GM19238 (cell line): ENCODE data around the gene IGFALS.
A peak's percentile ranks its signal among the peaks of the same experiment; 100 is the strongest.

ENCODE experiments used
- DNase-seq: peaks from one replicate; pipeline ENCODE4 v3.0.0; 2011; ENCODE audit warnings: low spot score; ENCODE audit not compliant: insufficient read length

The IGFALS gene

DNA sequence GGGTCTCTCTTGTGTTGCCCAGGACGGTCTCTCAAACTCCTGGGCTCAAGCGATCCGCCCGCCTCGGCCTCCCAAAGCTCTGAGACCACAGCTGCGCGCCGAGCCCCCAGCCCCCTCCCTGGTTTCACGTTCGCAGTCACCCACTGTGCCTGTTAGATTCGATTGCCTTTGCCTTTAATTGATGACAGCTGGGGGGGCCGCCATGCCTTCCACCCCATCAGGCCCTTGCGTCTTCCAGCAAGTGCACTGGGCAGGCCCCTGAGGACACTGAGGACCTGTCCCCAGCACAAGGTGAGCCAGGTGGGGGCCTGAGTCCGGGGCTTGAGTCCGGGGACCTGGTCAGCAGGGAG is 3.3 kb downstream of the IGFALS start:
- DNase-seq: no peak

DNA sequence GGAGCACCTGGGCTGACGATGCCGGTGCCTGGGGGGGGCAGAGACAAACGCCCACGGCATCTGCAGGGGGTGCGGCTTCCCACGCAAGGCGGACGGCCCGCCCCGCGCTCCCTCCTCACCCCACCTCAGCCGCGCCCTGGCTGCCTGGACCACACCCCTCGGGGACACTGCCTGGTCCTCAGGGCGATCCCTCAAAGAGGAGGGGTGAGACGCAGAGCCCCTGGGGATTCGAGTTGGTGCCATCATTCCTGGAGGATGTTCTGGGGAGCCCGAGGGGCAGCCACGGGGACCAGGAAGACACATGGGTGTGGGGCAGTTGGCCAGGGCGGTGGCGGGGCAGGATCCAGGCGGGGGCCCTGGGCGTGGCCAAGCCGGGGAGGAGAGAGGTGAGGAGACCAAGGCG is 3.9 kb downstream of the IGFALS start:
- no peak for DNase-seq

DNA sequence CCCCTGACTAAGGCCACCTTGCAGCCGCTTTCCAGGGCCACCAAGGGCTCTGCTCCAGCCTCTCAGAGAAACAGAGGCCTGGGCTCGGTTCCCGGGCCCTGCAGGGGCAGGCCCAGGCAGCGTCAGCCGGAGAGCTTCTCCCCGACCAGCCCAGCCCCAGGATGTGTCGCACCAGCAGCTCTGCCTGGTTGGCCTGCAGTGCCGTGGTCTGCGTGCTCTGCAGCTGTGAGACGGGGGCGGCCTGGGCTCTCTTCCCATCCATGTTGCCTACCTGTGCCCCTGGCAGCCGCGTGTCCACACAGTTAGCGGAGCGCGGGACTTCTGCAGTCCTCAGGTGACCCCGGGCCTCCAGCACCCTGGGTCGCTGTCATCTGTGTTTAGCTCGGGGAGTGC is 4.8 kb downstream of the IGFALS start:
- DNase-seq: no peak

DNA sequence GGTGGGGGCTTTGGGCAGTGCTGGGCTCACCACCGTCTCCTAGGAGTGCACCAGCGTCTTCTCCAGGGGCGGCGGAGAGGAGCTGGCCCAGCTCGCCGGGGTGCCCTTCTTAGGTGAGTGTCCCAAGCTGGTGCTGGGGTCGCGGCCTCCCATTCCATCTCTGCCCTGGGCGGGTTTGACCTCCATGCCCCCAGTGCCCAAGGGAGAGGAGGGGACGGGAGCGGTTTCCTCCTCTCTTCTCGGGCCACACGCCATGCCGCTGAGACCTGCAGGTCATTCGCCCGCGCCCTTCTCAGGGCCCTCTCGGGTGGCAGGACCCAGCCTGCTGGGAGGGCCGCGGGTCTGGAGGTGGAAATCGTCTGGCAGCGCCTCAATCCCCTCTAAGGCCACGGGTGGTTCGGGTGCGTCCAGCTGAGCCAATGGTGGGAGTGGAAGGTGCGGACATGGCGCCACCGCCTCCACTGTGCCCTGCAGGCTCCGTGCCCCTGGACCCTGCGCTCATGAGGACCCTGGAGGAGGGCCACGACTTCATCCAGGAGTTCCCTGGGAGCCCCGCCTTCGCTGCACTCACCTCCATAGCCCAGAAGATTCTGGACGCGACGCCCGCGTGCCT is 5.3 kb downstream of the IGFALS start:
- DNase-seq: no peak

DNA sequence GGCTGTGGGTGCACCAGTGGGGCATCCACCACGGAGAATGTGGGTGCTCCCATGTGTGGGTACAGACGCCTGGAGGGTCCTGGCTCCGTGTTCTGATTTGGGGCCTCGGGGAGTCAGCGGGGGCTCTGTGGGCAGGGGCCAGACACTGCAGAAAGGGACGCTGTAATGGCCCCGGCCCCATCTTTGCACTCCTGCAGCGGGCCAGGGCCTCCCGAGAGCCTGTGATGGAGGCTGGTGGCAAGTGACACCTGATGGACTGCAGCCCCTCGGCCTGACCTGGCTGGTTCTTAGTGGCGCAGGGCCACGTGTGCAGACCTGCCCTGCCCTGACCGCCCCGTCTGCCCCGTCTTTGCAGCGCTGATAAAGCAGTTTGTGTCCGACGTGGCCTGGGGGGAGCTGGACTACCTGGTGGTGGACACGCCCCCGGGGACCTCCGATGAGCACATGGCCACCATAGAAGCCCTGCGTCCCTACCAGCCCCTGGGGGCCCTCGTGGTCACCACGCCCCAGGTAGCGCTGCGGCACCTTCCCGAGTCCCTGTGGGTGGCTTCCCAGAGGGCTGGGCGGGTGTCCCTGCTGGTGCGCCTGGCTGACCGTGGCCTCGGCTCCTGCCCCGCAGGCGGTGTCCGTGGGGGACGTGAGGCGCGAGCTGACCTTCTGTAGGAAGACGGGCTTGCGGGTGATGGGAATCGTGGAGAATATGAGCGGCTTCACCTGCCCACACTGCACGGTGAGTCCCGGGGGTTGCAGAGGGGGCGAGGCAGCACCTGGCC is 6.0 kb downstream of the IGFALS start:
- no peak for DNase-seq

DNA sequence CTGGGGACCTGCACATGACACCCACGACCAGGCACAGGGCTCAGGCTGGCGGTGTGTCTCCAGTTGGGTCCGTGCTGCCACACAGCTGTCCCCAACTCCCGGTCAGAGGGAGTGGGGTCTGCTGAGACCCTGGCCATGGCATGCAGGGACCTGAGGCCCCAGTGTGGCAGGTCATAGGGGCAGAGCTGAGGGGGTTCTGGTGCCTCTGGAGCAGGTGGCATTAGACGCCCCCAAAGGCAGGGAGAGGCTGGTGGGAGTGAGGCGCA is 6.5 kb downstream of the IGFALS start:
- DNase-seq: no peak

DNA sequence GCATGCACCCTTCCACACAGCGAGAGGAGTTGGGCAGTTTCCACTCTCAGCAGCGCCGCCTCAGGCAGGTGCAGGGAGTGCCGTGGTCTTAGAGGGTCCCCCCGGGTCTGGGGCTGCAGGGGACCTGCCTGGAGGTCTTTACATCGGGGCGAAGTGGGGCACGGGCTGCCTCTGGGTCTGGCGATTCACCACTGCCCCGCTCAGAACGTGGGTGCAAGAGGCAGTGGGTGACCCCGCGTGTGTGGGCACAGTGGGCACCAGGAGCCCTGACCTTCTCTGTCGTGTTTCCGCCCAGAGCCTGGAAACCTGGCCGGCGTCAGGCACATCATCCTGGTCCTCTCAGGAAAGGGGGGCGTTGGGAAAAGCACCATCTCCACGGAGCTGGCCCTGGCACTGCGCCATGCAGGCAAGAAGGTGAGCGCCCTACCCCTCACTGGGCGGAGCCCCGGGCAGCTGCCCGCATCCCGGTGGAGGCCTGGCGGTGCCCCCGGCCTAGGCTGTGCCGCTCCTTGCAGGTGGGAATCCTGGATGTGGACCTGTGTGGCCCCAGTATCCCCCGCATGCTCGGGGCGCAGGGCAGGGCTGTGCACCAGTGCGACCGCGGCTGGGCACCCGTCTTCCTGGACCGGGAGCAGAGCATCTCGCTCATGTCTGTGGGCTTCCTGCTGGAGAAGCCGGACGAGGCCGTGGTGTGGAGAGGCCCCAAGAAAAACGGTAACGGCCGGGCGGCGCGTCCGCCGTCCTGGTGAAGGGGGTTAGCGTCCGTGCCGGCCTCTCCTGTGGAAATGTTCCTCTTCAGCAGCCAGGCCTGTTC is 7.1 kb downstream of the IGFALS start:
- no peak for DNase-seq

DNA sequence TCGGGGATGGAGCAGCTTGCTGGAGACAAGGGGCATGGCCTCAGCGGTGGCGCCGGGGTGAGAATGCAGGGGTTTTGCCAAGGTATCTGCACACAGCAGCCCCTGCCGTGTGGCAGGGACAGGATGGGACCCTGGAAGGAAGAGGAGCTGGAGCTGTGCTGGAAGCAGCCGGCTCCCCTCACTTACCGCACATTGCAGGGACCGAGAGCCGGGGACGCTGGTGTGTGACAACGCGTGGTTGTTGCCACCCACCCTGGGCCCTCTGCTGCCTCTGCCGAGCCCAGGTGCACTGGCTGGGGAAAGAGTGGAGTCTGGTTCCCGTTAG is 7.7 kb downstream of the IGFALS start:
- no peak for DNase-seq

DNA sequence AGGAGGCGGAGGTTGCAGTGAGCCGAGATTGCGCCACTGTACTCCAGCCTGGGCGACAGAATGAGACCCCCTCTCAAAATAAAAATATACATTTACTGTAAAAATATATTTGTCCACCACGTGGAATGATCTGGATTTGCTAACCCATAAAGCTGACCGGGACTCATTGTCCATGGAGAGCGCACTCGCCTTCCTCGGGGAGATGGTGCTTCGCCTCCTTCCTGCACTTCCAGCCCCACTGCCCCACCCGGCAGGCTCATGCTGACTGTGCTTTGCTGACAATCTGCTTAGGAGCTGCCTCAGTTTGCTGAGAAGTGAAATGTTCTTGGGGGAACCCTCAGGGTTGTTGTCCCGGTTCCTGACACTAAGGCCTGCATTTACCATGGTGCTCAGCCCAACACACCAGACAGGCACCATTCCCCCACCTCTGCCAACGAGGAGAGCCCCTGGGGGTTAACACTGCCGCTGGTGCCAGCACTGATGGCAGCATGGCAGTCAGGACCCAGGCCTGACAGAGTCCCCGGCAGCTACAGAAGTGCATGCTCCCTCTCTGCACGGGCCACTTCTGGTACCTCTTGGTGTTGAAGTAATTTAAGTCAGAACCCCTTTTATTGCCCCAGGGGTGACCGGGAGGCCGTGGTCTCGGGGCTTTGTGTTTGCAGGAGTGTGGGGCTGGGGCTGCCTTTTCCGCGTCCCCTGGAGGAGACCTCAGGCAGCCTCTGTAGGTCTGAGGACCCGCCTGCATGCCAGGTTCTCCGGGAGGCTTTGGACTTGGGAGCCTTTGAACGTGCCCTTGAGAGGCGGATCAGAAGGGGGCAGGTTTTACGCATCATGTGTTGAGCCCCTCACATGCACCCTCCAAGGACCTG is 8.3 kb downstream of the IGFALS start:
- DNase-seq: no peak

DNA sequence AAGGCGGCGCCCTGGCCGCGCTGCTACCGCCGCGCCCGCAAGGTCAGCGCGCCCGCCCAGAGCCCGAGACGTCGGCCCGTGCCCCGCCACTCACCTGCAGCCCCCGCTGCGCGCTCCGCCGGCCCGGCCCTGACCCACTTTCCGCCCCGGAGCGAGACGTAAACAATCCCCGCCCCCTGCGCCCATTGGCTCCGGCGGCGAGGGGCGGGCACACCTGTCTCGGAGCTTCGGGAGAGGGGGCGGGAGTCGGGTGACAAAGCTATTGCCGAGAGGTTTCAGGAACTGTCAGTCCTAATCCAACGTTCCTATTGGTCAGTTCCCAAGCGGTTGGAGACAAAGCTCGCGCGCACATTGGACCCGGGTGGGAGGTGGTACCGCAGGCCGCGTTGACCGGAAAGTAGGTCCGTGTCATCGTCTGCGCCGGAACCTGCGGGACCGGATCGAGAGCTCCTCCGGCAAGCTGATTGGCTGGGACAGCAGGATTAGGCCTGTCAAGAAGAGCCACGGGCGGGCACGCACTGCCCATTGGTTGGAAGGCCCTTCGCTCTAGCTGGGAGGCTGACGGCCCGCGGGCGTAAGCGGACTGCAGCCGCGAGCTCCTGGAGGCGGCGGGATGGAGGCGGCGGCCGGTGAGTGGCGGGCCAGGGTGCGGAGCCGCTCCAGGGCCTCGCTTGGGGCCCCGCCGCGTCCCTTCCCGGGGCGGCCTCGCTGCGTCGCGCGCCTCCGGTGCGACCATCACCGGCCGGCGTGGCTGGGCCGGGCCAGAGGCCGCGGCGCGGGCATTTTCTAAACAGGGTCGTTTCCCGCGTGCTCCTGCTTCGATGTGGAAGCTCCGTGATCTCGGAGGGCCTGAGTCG is 10.9 kb downstream of the IGFALS start, which contains the start of the genes NUBP2 and SPSB3:
NUBP2 (plus strand) TSS at position 553 of the 857 bp plus-strand sequence; CDS start at position 614, 61 bp downstream.
SPSB3 (minus strand) TSS at position 164 of the 857 bp plus-strand sequence. CDS start 1,088 bp downstream, outside the sequence.
- DNase-seq: peak; percentile 100

DNA sequence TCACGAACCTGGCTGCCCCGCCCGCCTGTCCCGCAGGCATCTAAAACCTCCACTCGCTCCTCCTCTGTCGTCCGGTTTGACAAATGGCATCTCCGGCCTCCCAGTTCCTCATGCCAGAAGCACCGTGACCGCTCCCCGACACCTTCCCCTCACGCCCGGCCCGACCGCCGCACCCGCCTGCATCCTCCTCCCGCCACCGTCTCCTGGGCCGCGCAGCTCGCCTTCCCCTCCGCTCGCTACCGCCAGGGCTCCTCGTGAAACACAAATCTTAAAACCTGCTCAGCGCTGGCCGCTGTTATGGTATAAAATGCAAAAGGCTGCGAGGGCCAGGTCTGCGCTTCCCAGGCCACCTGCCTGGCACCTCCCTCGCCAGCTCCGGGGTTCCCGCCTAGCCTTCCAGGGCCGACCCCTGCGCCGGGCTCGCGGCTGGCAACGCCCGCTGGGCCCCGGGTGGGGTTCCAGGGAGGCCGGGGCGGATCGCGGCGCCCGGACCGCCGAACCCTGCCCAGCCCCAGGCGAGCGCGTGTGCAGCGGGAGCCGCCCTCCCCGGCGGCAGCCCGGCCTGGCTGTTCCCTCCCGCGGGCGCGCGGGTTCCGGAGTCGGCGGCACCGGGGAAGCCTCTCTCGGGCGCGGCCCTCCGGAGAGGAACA is 11.6 kb downstream of the IGFALS start:
- DNase-seq: no peak

DNA sequence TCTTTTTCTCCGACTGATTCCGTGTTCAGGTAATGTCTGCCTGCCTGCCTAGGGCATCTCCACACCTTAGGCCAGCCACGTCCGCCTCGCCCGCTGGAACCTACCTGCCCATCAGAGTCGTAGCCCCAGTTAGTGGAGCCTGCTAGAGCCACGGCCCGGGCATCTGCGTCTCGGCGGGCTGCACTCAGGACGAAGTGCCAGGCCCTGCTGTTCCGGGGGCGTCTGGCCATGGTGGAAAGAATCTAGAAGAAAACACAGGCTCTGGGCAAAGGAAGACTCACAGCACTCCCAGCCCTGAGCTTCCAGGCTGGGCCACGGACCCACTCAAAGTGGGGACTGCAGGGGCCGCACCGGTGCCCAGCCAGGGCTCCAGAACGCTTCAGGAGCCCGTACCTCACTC is 12.3 kb downstream of the IGFALS start:
- no peak for DNase-seq

DNA sequence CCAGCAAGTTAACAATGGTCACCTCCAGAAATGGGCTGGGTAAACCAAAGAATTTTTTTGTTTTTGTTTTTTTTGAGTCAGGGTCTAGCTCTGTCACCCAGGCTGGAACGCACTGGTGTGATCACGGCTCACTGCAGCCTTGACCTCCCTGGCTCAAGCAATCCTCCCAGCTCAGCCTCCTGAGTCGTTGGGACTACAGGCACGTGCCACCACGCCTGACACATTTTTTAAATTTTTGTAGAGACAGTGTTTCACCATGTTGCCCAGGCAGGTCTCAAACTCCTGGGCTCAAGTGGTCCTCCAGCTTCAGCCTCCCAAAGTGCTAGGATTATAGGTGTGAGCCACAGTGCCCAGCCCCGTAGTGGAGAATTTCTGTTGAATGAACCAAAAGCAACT is 12.8 kb downstream of the IGFALS start:
- no peak for DNase-seq

DNA sequence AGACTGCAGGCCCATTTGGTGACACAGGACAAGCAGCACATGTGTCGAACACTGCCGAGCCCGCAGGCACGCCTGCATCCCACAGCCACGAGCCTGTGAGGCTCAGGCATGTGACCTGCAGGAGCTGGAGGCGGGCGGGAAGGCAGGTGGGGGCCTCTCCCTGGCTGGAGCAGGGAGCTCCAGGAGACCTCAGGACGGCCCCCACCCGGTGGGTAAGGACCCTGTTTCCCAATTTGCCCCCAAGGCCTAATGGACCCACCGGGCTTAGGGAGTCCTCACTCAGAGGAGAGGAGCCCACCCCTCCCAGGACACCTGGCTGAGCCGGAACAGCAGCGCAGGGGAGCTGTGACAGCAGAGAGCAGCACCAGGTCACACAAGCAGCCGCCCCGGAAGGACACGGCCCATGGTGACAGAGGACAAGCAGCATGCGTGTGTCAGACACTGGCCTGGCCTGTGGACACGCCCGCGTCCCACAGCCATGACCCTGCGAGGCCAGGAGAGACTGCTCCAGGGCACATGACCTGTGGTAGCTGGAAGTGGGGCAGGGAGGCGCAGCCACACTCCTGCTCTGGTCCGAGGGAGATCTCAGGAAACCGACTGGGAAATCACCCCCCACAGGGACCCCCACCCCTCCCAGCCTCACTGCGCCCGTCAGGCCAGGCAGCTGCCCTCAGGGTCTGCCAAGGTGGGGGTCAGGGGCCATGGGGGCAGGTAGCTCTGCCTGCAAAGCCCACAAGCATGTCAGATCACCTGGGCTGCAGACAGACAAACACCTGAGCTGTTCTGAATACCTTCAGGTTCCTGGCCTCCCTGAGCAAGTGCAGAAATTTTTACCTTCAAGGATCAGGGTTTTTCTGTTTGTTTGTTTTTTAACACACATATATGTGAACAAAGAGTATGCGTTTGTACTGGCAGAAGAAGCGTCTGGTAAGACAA is 13.5 kb downstream of the IGFALS start:
- DNase-seq: no peak

DNA sequence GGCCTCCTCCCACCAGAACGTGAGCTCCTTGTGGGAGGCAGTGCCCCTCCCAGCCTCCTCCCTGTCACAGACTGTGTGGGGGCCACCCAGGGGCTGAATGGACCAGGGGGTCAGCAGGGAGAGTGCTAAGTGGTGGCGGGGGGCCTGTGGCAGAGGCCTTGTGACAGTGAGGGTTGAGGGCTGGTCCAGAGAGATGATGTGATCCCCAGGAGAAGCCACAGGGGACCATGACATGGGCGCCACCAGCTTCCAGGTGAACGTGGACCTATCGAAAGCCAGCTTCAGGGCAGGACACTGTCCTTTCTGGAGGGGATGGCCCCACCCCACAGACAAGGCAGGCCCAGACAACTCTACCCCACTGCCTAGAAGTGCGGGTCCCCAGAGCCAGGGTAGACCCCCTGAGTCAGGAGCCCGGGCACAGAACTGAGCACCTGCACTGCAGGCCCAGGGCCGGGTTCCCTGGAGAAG is 14.2 kb downstream of the IGFALS start:
- DNase-seq: no peak

DNA sequence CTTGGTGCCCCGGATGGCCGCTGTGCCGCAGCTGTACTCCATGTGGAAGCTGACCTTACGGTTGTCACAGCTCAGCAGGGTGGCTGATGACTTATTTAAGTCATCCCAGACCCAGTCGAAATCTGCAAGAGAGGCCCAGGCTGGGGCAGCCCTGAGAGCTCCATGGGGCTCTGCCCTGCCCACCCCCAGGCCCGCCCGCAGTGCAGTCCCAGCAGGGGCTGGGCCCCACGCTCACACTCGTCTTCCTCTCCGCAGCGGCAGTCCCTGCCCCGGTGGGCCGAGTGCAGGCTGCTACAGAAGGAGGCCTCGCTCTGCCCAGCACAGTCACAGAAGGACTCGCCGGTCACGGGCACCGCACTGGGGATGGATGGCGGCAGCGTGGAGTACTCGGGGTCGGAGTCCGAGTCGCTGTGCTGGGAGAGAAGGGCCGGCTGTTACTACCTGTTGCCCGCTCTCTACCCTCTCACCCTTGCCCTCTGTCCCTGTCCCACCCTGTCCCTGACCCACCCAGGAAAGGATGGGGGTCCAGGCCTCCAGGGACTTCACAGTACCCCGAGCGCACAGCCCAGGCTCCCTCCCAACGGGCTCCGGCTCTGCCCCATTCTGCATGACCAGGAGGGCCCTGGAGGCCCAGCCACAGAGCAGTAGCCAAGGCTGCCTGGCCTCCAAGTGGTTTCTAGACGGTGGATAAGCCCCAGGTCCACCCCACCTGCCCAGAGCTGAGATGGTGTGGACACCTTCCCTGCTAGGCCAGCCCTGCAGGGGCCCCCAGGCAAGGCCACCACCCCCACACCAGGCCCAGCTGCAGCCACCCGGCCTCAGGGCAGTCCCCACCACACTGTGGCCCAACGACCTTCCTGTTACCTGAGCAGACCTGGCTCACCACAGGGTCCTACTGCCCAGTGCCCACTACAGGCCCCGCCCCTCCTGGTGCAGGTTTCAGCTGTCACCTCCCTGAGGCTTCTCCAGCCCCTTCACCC is 15.0 kb downstream of the IGFALS start:
- no peak for DNase-seq

DNA sequence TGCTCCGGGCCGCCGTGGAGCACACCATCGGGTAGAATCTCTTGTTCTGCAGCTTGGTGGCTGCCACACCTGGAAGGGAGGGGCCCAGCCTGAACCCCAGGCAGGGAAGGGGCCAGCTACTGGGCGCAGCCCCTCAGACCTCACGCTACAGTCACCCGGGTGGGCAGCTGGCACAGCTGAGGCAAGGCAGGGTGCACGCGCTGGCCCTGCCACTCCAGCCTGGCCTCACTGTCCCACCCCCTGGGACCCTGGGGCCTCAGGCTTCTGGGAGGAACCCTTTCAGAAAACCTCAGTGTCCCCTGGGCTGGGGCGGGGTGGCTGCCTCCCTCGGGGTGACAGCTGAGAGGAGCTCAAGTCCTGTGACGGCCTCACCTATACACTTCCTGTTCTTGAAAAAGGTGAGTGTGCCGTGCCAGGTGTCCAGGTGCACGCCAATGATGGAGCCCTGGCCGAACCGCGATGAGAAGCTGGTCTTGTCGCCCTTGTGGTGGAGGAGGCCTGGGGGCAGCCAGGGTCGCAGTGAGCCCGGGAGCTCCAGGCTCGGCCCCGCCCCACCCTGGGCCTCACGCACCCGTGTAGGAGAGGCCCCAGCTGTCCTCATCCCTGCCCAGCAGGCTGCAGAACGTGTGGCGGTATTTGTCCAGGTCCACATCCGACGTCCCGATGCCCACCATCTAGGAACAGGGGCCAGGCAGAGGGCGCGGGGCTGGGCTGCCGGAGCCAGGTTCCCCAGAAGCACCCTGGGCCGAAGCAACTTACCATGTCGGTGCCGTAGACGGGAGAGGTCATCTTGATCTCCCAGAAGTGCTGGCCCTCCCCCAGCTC is 15.9 kb downstream of the IGFALS start:
- no peak for DNase-seq
